NCI-H1436 (cell line): ENCODE data around the gene DIRAS1.
"Not testable (repeated sequence)": the region's sequence is repeated elsewhere in the genome, so short reads cannot be mapped to it uniquely, and the experiment has no call there.

Source experiments
- DNase-seq: peaks from one replicate; lab custom pipeline; 2025; lab: John Stamatoyannopoulos, UW

The DIRAS1 gene

DNA sequence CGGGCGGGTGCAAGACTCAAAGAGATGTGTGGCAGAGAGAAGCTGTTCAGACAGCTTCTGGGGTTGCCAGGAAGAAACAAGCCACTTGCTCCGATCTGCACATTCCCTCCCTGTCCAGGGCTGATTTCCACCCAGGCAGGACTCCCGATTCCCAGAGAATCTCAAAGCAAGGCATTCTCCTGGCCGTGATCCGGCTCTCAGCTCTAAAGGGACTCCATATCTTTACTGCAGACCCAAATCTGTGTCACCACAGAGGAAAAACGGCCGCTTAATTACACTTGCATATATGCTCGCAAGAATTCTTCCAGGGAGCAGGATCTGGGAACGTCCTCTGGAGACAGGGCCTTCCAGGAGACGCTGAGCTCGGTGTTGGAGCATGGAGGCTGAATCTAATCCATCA, 44.3 kb downstream of the DIRAS1 start:
- DNase-seq = no peak

DNA sequence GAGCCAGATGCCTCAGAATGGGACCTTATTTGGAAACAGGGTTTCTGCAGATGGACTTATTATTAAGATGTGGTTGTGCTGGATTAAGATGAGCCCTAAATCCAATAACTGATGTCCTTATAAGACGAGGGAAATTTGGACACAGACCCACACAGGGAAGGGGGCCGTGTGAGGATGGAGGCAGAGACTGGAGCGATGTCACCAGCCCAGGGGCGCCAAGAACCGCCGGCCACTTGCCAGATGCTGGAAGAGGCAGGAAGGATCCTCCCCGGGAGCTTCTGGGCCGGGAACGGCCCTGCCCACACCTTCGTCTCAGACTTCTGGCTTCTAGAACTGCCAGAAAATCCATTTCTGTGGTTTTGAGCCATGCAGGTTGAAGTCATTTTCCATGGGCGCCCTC, 45.3 kb downstream of the DIRAS1 start:
- DNase-seq = no peak

DNA sequence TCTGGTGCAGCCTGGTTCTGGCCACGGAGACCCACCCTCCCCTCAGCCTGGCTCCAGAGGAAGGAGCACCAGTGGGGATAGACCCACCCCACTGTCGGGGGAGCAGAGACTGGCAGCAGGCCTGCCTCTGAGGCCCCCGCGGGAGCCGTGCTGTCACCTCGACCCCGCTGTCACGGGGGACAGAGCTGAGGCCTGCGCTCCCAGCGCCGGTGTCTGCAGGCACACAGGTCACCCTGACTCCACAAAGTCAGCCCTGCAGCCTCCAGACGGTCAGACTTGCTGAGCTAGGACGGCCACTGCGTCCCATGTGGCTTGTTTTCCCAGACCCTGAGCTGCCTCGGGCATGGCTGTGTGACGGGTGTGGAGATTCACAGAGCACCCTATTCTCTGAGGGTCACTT, 51.0 kb downstream of the DIRAS1 start:
- no peak for DNase-seq

DNA sequence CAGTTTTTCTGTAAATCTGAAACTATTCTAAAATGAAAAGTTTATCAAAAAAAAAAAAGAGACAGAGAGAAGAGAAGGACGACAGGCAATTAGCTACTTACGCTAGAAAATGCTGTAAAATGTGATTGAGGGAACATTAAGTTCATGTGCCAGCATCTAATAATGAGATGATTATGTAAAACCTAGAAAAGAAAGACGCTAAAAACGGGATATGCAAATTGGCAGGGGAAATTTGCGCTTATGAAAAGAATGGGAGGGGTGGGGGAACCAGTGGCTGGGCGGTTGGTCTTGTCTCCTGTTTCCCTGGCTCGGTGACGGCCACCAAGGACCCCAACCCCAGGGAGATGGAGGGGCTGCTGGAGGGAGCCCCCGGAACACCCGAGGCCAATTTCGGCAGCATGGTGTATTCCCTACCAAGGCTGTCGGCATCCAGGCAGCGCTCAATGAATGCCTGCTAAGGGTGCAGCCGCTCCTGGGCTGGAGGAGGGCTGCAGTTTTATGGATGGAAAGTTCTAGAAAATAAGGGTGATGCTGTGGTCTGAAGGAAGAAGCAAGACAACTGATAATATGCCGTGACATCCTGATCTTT, 52.9 kb downstream of the DIRAS1 start:
- no peak for DNase-seq

DNA sequence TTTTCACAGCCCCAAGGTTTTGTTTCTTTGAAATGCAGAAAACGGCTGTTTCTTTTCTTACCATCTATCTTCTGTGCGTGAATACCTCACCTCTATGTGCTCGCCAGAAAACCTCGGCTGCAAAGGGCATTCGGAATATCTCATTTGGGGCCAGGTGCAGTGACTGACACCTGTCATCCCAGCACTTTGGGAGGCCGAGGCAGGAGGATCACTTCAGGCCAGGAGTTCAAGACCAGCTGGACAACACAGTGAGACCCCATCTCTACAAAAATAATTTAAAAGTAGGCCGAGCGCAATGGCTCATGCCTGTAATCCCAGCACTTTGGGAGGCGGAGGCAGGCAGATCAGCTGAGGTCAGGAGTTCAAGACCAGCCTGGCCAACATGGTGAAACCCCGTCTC, 53.8 kb downstream of the DIRAS1 start:
- not testable (repeated sequence) for DNase-seq

DNA sequence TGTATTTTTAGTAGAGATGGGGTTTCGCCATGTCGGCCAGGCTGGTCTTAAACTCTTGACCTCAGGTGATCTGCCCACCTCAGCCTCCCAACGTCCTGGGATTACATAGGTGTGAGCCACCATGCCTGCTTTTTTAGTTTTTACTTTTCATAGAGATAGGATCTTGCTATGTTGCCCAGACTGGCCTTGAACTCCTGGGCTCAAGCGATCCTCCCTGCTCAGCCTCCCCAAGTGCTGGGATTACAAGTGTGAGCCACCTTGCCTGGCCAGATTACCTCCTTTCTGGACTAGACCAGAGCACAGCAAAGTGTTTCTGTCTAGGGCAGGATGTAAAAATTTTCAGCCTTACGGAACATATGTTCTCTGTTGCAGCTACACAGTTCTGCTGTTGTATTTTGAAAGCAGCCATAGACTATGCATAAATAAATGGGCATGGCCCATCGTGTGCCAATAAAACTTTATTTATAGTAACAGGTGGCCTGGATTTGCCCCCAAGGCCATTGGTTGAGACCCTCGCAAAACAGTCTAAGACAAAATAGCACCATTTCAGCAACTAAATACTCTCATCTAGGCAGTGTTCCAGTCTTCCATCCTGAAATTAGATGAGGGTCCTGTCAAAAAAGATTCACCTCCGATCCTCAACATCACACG, 54.7 kb downstream of the DIRAS1 start:
- DNase-seq = no peak

DNA sequence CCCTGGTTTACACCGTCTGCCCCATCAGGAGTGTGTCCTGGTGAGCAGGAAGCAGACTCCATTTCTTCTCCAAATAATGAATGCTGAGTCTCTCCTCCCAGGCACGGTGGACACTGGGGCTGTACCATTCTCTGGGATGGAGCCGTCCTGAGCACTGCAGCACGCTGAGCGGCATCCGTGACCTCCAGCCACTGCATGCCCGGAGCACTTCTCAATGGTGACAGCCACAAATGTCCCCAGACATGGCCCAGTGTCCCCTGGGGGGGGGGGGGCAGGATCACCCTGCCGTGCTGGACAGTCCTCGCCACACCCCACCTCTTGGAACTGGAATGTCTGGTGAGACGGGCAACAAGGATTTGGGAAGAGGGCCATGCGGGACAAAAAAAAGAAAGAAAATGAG, 56.1 kb downstream of the DIRAS1 start:
- no peak for DNase-seq
